Measurements from ENCODE around the gene LRMDA. TPM values are rescaled to one million over a fixed set of nuclear protein-coding genes. Genes with fewer than 3 reads are reported as not detected.

LRMDA gene
- total and polyA plus RNA-seq, 2 of the 13 experiments (the other 11 are each of a cell fraction or from before 2014, with no cell fraction given), result 13.4 to 22.0 TPM

GRCh38 chr10:75640803-75641202 is 209.4 kb downstream of the LRMDA start:
- Histone ChIP-seq H3K4me1 (ENCODE audit: insufficient read depth, low read length) (peaks cover 6% of the 10 kb centered on the region), H3K9ac (ENCODE audit: insufficient read depth, low read depth, low read length) (no peak overlapping the region), H3K9me3 (ENCODE audit: low read length) (no peaks in the 10 kb centered on the region), H4K20me1 (ENCODE audit: insufficient read depth, low read length) (no peaks in the 10 kb centered on the region), H3K27me3 (ENCODE audit: control insufficient read depth in 1 of 2, insufficient read depth in 2 of 2, low read length in 2 of 2) (no peaks in the 10 kb centered on the region), H2AFZ (ENCODE audit: low read length) (no peak overlapping the region), H3K79me2 (ENCODE audit: insufficient read depth, low read length) (no peaks in the 10 kb centered on the region), H3K36me3 (replicated peaks in 1 of 2; ENCODE audit: control insufficient read depth in 1 of 2, insufficient read depth in 2 of 2, low read length in 2 of 2) (no peaks in the 10 kb centered on the region), H3K4me2 (ENCODE audit: low read depth, low read length) (no peak overlapping the region), H3K4me3 (replicated peaks in 1 of 3; ENCODE audit: insufficient read depth in 1 of 3, low read depth in 2 of 3, low read length in 3 of 3) (no peak overlapping the region), H3K27ac (ENCODE audit: extremely low read length, insufficient read depth, low read length) (no peak overlapping the region)
- no peak for FAIRE-seq
- DNase-seq (ENCODE audit: low spot score), result no peak
- WGBS (ENCODE audit: low lambda C conversion rate), result 89% methylated on average over 1 of the region's 1 CpG
- CTCF ChIA-PET (ENCODE audit: low intra/inter-chr PET ratio, low total read pairs), result no interaction called here
- BruUV-seq (replicated peaks), result no TSS peak
- TF ChIP-seq ZBTB44 (CRISPR knock-in tag; IDR thresholded peaks at IDR 0.05), result no peak
- in situ Hi-C loops (cut with HindIII; ENCODE audit: extremely low pct_ligation_motif_present, low pct_unique_long_range_greater_than_20kb), result no loop called here
- intact Hi-C loops (cut with micrococcal nuclease; ENCODE audit: unreplicated experiment), result loop anchor here (10.0 kb wide), 1 partner anchor 236 kb away; the partner anchor contains the start of gene ZNF503
- POLR2A ChIA-PET, result no interaction called here
- no peak for ATAC-seq

GRCh38 chr10:75643405-75643804 is 212.0 kb downstream of the LRMDA start:
- Histone ChIP-seq H3K27me3 (ENCODE audit: control insufficient read depth in 1 of 2, insufficient read depth in 2 of 2, low read length in 2 of 2) (no peaks in the 10 kb centered on the region), H3K4me1 (ENCODE audit: insufficient read depth, low read length) (peaks cover 22% of the 10 kb centered on the region), H3K9ac (ENCODE audit: insufficient read depth, low read depth, low read length) (no peak overlapping the region), H3K9me3 (ENCODE audit: low read length) (no peaks in the 10 kb centered on the region), H4K20me1 (ENCODE audit: insufficient read depth, low read length) (no peaks in the 10 kb centered on the region), H3K36me3 (replicated peaks in 1 of 2; ENCODE audit: control insufficient read depth in 1 of 2, insufficient read depth in 2 of 2, low read length in 2 of 2) (no peaks in the 10 kb centered on the region), H2AFZ (ENCODE audit: low read length) (no peak overlapping the region), H3K4me3 (replicated peaks in 1 of 3; ENCODE audit: insufficient read depth in 1 of 3, low read depth in 2 of 3, low read length in 3 of 3) (no peak overlapping the region), H3K27ac (ENCODE audit: extremely low read length, insufficient read depth, low read length) (no peak overlapping the region), H3K79me2 (ENCODE audit: insufficient read depth, low read length) (no peaks in the 10 kb centered on the region), H3K4me2 (ENCODE audit: low read depth, low read length) (no peak overlapping the region)
- ATAC-seq, result no peak
- WGBS (ENCODE audit: low lambda C conversion rate), result 100% methylated on average over 2 of the region's 2 CpGs
- FAIRE-seq, result no peak
- intact Hi-C loops (cut with micrococcal nuclease; ENCODE audit: unreplicated experiment), result loop anchor here (10.0 kb wide), 1 partner anchor 239 kb away; the partner anchor contains the start of gene ZNF503
- ChIA-PET CTCF (ENCODE audit: low intra/inter-chr PET ratio, low total read pairs) (no interaction called here), POLR2A (no interaction called here)
- no peak for DNase-seq (ENCODE audit: low spot score)
- BruUV-seq (replicated peaks), result no TSS peak
- in situ Hi-C loops (cut with HindIII; ENCODE audit: extremely low pct_ligation_motif_present, low pct_unique_long_range_greater_than_20kb), result no loop called here
- TF ChIP-seq ZNF577 (CRISPR knock-in tag; IDR thresholded peaks at IDR 0.05; ENCODE audit: borderline replicate concordance, low read depth) (no peak), RFXANK (CRISPR knock-in tag; IDR thresholded peaks at IDR 0.05) (no peak), CHD2 (IDR thresholded peaks at IDR 0.05; ENCODE audit: low read depth, low read length) (no peak), ZNF543 (CRISPR knock-in tag; IDR thresholded peaks at IDR 0.05) (no peak), MNT (IDR thresholded peaks at IDR 0.05) (no peak), ERF (CRISPR knock-in tag; IDR thresholded peaks at IDR 0.05) (no peak), RBM22 (optimal IDR thresholded peaks at IDR 0.05; ENCODE audit: low read length) (no peak), ETV5 (CRISPR knock-in tag; IDR thresholded peaks at IDR 0.05; ENCODE audit: borderline replicate concordance) (no peak), ZNF589 (CRISPR knock-in tag; conservative IDR thresholded peaks at IDR 0.05) (no peak), TEF (CRISPR knock-in tag; IDR thresholded peaks at IDR 0.05) (no peak), ZNF841 (CRISPR knock-in tag; IDR thresholded peaks at IDR 0.05; ENCODE audit: borderline replicate concordance) (no peak), POLR2A (IDR thresholded peaks at IDR 0.05; ENCODE audit: insufficient read depth in 1 of 2, low read depth in 2 of 2, low read length in 2 of 2) (no peak), HDAC2 (CRISPR knock-in tag; IDR thresholded peaks at IDR 0.05) (no peak), HNF4A (CRISPR knock-in tag; IDR thresholded peaks at IDR 0.05) (no peak), ZNF512 (CRISPR knock-in tag; IDR thresholded peaks at IDR 0.05) (no peak)

All from HepG2 (cell line).